Measurements from ENCODE around the gene SNRPE.

Gene SNRPE

GRCh38 chr1:203871114-203871880 lies 9.9 kb downstream of the SNRPE start:
- Histone ChIP-seq H3K4me3 (no peak overlapping the region), H3K27ac (peak overlapping the region in 1 of 21 experiments; percentile 27)

GRCh38 chr1:203873094-203873493 lies 11.7 kb downstream of the SNRPE start:
- Histone ChIP-seq H3K4me3 (no peak overlapping the region), H3K27ac (no peak overlapping the region)

GRCh38 chr1:203878422-203878821 lies 17.0 kb downstream of the SNRPE start:
- H3K4me3 ChIP-seq, result no peak overlapping the region
- no peak overlapping the region for H3K27ac ChIP-seq

GRCh38 chr1:203880606-203881005 lies 19.2 kb downstream of the SNRPE start:
- Histone ChIP-seq H3K4me3 (no peak overlapping the region), H3K27ac (no peak overlapping the region)

GRCh38 chr1:203888807-203889251 lies 27.4 kb downstream of the SNRPE start:
- H3K27ac ChIP-seq, result no peak overlapping the region
- H3K4me3 ChIP-seq, result no peak overlapping the region

- no peak overlapping the region for H3K27ac ChIP-seq
Observed at GRCh38 chr1:203891950-203892349, 30.6 kb downstream of the SNRPE start.

GRCh38 chr1:203898458-203899352 lies 37.3 kb downstream of the SNRPE start:
- no peak overlapping the region for H3K4me3 ChIP-seq
- no peak overlapping the region for H3K27ac ChIP-seq

More at GRCh38 chr1:203891950-203892349, 30.6 kb downstream of the SNRPE start:
- no peak overlapping the region for H3K4me3 ChIP-seq

GRCh38 chr1:203899353-203899716 lies 37.9 kb downstream of the SNRPE start:
- H3K27ac ChIP-seq, result no peak overlapping the region

GRCh38 chr1:203899869-203900714 lies 38.7 kb downstream of the SNRPE start:
- no peak overlapping the region for H3K27ac ChIP-seq
- no peak overlapping the region for H3K4me3 ChIP-seq

More at GRCh38 chr1:203899353-203899716, 37.9 kb downstream of the SNRPE start:
- no peak overlapping the region for H3K4me3 ChIP-seq

GRCh38 chr1:203901581-203901980 lies 40.2 kb downstream of the SNRPE start:
- Histone ChIP-seq H3K4me3 (no peak overlapping the region), H3K27ac (no peak overlapping the region)

GRCh38 chr1:203905275-203905674 lies 43.9 kb downstream of the SNRPE start:
- no peak overlapping the region for H3K4me3 ChIP-seq

GRCh38 chr1:203906932-203907331 lies 45.5 kb downstream of the SNRPE start:
- H3K4me3 ChIP-seq, result no peak overlapping the region
- no peak overlapping the region for H3K27ac ChIP-seq

More at GRCh38 chr1:203905275-203905674, 43.9 kb downstream of the SNRPE start:
- no peak overlapping the region for H3K27ac ChIP-seq

GRCh38 chr1:203907901-203908300 lies 46.5 kb downstream of the SNRPE start:
- no peak overlapping the region for H3K4me3 ChIP-seq
- H3K27ac ChIP-seq, result no peak overlapping the region

GRCh38 chr1:203911806-203912205 lies 50.4 kb downstream of the SNRPE start:
- no peak overlapping the region for H3K27ac ChIP-seq
- H3K4me3 ChIP-seq, result no peak overlapping the region

- Histone ChIP-seq H3K4me3 (no peak overlapping the region), H3K27ac (no peak overlapping the region)
Observed at GRCh38 chr1:203913073-203913521, 51.7 kb downstream of the SNRPE start.

GRCh38 chr1:203914292-203914691 lies 52.9 kb downstream of the SNRPE start:
- Histone ChIP-seq H3K4me3 (no peak overlapping the region), H3K27ac (no peak overlapping the region)

- Histone ChIP-seq H3K27ac (no peak overlapping the region), H3K4me3 (no peak overlapping the region)
Observed at GRCh38 chr1:203915811-203916210, 54.4 kb downstream of the SNRPE start.

- H3K27ac ChIP-seq, result no peak overlapping the region
- H3K4me3 ChIP-seq, result no peak overlapping the region
Observed at GRCh38 chr1:203916756-203917155, 55.4 kb downstream of the SNRPE start.

Data from skin epidermis (tissue), 12 donors.